ENCODE measurements around the gene ZG16B. TPM values are rescaled to one million over a fixed set of nuclear protein-coding genes. Genes with fewer than 3 reads are reported as not detected.

ZG16B gene
- total RNA-seq, 1 experiment from 2014 or later = not detected

- TF ChIP-seq, protein P1, sequence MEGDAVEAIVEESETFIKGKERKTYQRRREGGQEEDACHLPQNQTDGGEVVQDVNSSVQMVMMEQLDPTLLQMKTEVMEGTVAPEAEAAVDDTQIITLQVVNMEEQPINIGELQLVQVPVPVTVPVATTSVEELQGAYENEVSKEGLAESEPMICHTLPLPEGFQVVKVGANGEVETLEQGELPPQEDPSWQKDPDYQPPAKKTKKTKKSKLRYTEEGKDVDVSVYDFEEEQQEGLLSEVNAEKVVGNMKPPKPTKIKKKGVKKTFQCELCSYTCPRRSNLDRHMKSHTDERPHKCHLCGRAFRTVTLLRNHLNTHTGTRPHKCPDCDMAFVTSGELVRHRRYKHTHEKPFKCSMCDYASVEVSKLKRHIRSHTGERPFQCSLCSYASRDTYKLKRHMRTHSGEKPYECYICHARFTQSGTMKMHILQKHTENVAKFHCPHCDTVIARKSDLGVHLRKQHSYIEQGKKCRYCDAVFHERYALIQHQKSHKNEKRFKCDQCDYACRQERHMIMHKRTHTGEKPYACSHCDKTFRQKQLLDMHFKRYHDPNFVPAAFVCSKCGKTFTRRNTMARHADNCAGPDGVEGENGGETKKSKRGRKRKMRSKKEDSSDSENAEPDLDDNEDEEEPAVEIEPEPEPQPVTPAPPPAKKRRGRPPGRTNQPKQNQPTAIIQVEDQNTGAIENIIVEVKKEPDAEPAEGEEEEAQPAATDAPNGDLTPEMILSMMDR (conservative IDR thresholded peaks at IDR 0.05) = no peak
- H2AFZ ChIP-seq (ENCODE audit: low read length) = no peak overlapping the region
- H3K4me2 ChIP-seq (ENCODE audit: insufficient read depth, insufficient read length, low read length) = no peak overlapping the region
These were observed 11.7 kb downstream of the ZG16B start for GRCh38 chr16:2841606-2842339.

More at GRCh38 chr16:2841606-2842339, 11.7 kb downstream of the ZG16B start:
- no peak for DNase-seq
- Mint-ChIP-seq H3K36me3 (ENCODE audit: insufficient read depth in 1 of 3, low read depth in 3 of 3) (no peaks in the 10 kb centered on the region), H3K9me3 (peaks cover 3% of the 10 kb centered on the region in 2 experiments; a peak in 4 of 5 replicates), H3K27me3 (ENCODE audit: low read depth) (peaks cover 13% of the 10 kb centered on the region), H3K4me1 (peaks cover 7 to 14% of the 10 kb centered on the region in 2 experiments), H3K4me3 (no peak overlapping the region), H3K27ac (no peak overlapping the region)
- Histone ChIP-seq H4K91ac (ENCODE audit: insufficient read length, low read depth, low read length) (no peak overlapping the region), H2BK20ac (ENCODE audit: low read depth, low read length, poor library complexity, severe bottlenecking) (no peak overlapping the region), H3K14ac (ENCODE audit: insufficient read depth, low read length) (no peak overlapping the region), H3K23ac (ENCODE audit: insufficient read length, low read depth, low read length) (no peak overlapping the region), H3K56ac (ENCODE audit: insufficient read length, low read depth, low read length) (no peak overlapping the region), H3T11ph (ENCODE audit: low read length) (no peak overlapping the region), H3K4me1 (ENCODE audit: insufficient read depth, low read length) (0 out of 2 replicates have a peak, but pooled peaks cover 3% of the 10 kb centered on the region), H2BK120ac (ENCODE audit: low read depth, low read length, poor library complexity, severe bottlenecking) (no peak overlapping the region), H3K9me3 (ENCODE audit: control insufficient read depth, low read depth, low read length) (no peaks in the 10 kb centered on the region), H3K9ac (ENCODE audit: extremely low read depth, insufficient read length, low read length) (no peak overlapping the region), H4K5ac (ENCODE audit: insufficient read length, low read depth, low read length) (no peak overlapping the region), H3K79me2 (ENCODE audit: insufficient read depth, low read length) (no peaks in the 10 kb centered on the region), H4K20me1 (ENCODE audit: control insufficient read depth, insufficient read depth, insufficient read length) (no peaks in the 10 kb centered on the region), H2BK15ac (ENCODE audit: low read depth, low read length) (no peak overlapping the region), H2AK5ac (ENCODE audit: insufficient read length, low read length) (no peak overlapping the region), H3K4ac (ENCODE audit: low read depth, low read length) (no peak overlapping the region), H2BK12ac (ENCODE audit: insufficient read length, low read depth, low read length) (no peak overlapping the region), H3K27ac (ENCODE audit: insufficient read length, low read depth, low read length) (no peak overlapping the region), H2BK5ac (ENCODE audit: insufficient read length, low read length) (no peak overlapping the region), H3K79me1 (ENCODE audit: insufficient read depth, low read depth, low read length, poor library complexity, severe bottlenecking) (no peaks in the 10 kb centered on the region), H3K18ac (ENCODE audit: insufficient read length, low read depth, low read length) (no peak overlapping the region), H3K27me3 (ENCODE audit: insufficient read depth, low read length) (no peaks in the 10 kb centered on the region; the same call in 1 of the 2 replicates), H4K8ac (replicated peaks; ENCODE audit: insufficient read length, low read depth, low read length) (no peak overlapping the region), H3K23me2 (ENCODE audit: insufficient read length, low read depth, low read length, poor library complexity, severe bottlenecking) (no peaks in the 10 kb centered on the region)
- WGBS (ENCODE audit: extremely low coverage, insufficient read length, low lambda C conversion rate) = no CpG with 5 or more reads among the region's 18 CpGs

Data from H9 (cell line).